GM18498 (cell line): ENCODE data around the gene IGF1R.

ENCODE experiments used
- ATAC-seq: cut with Tn5 transposase; IDR thresholded peaks from one replicate; pipeline ENCODE4 v1.9.1; 2021; ENCODE audit warnings: mild to moderate bottlenecking, moderate library complexity; ENCODE audit not compliant: unreplicated experiment

Gene IGF1R

DNA sequence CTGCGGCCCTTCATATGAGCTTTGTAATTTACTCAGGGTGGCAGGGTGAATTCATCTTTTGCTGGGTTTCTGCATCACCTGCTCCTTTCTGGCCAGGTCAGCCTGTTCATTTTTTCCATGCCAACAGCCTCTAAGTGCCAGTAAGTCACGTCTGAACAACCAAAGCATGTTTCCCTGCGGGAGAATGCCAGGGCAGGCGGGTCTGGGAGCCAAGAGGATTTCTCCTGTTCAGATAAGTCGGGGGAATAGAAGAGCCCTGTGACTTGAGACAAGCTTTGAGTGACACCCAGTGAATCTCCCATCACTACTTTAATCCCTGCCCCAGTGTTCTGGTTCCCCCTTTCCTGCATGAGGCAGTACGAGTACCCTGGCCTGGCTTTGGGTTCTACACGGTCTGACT, 206.2 kb downstream of the IGF1R start:
- ATAC-seq: no peak

DNA sequence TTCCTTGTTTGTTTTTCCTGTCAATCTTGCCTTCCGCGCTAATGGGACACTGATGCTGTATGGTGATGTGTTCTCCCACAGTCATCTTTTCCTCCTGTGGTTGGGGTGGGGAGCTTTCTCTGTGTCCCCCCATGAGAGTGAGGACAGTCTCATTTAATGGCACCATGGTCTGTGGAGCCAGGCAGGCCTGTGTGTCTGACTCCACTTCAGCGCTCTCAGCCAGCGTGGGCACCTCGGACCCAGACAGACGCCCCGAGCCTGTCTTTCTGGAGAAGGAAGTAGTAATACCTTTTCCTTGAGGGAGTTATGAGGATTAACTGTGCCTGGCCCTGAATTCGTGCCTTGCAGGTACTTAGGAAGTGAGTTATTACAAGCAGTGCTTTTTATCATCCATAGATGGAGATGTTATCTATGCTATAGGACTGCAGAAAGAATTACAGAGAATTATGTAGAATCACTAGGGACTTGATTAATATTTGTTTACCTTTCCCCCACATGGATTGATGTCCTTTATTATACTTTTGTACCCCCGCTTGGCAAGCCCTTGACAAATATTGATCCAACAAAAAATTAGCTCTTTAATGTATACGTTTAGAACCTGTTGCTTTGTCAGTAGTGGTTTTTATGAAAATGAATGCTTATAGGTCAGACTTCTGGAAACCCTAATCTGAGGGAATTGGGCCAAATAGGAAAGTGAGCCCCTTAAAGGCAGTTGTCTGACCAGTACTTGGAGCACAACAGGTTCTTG, 206.9 kb downstream of the IGF1R start:
- ATAC-seq: no peak

DNA sequence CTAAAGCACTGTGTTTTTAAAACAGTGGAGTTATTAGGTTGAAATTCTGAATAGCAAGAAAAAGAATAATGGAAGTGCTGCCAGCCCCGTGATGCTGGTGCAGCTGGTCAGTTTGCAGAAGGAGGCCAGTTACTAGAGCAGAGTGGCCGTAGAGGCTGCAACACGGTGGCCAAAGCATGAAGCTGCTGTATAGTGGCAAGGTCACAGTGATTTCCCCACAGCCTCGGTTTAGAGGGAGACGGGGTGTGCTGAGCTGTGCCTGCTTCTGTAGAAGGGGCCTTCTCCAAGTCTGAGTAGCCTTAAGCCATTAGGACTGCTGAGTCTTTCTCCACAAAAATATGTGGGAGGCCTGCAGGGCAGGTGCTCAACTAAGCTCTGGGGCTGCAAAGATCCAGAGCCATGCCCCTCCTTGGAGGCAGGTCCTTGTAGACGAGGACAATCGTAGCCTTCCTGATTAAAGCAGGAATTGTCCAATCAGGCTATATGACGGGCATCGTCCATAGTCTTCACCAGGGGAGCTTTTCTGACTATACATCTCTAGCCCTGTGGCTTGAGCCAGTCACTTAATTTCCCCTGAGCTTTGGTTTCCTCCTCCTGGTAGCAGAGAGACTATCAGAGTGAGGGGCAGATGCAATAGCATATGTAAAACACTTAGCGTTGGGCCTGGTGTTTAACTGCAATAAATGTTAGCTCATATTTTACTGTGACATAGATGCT, 207.6 kb downstream of the IGF1R start:
- ATAC-seq: no peak

DNA sequence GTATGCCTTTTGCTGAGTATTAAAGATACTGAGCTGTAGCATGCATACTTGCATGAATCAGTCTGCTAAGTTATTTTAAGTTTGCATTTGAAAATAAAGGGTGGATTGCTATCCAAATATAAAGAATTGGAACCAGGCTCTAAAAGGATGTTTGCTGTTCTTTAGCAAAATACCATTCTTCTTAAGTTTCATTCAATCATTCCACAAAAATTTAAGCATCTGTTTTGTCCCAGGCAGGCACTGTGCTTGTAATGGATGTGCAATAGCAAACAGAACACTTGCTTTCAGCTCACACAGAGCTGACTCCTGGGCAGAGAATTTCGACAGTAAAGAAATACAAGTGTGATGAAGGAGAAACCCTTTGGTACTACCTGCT, 208.2 kb downstream of the IGF1R start:
- ATAC-seq: no peak

DNA sequence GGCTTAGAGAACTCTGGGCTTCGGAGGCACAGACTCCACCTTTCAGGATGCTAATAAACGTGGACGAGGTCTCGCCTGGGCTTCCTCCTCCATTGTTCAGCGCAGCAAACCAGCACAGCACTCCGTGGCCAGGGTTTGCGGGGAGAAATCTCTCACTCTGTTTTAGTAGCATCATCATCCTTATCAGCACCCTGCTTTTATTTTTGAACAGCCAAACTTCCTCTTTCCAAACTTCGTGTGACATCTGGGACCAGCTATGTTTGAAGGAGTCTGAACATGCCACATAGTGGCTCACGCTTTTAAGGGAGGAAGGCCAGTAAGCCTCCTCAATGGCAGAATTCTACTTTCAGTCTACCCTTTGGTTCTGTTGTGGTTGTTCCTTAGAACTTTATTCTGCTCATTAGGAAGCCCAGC, 210.3 kb downstream of the IGF1R start:
- ATAC-seq: no peak

DNA sequence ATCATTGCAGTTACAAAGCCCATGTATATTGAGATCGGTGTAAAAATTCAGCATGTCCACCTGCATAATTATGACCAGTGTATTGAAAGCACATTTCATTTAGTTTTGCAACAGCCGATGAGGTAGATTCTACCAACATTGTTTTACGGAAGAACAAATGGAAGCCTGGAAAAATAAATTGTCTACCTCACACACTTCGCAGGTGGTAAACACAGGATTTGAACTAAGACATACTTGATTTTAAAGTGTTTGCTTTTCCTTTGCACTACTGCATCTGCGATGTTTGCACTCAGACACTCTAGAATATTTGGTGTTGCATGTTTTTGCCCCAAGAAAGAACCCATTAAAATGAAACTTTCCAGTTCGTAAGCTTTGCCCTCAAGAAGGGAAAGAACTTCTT, 210.8 kb downstream of the IGF1R start:
- ATAC-seq: no peak

DNA sequence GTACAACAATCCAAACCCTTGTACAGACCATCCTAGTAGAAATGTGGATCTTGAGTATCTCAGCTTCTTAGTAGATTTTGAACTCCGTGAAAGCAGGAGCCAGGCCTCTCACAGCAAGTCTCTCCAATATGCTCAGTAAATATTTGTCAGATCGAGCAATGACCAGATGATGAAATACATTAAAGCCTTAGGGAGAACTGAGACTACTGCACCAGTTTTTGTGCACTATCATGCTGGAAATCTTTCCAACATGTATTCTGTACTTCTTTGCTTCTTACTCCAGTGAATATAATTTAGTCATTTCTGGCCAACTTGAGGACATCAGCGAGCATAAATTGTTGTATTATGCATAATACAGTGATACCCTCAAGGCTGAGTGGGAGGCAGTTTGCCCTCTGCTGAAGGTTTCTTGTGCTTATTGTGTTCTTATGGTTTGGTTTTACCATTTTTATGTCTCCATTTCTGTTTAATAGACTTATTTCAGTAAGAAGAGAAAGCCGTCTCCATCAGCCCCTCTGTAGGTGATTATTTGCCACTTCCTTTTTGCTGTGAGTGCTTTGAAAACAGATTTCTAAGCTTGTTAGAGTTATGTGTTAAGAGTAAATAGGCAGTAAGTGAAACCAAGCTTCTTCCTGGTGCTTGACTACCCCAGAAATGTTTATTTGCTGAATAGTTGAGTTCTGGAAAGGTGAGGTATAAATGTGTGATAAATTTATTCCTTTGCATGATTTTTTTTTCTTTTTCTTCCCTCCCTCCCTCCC, 212.1 kb downstream of the IGF1R start:
- ATAC-seq: no peak

DNA sequence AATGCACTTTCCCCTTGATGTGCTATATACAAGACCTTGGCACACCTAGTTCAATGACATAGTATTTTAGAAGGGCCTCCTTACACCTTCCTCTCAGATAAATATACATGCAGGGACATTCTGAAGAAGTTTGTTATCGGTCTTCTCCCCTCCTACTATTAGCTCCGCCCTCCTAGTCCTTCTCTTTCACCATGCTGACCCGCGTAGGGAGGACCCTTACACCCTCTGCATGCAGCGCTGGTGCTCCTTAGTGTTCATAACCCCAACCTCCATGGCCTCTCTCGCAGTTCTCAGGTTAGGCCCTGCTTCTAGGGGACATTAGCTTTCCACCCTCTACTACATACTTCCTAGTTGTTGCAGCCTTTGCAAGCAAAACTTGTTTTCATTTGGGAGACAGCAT, 212.8 kb downstream of the IGF1R start:
- no peak for ATAC-seq

DNA sequence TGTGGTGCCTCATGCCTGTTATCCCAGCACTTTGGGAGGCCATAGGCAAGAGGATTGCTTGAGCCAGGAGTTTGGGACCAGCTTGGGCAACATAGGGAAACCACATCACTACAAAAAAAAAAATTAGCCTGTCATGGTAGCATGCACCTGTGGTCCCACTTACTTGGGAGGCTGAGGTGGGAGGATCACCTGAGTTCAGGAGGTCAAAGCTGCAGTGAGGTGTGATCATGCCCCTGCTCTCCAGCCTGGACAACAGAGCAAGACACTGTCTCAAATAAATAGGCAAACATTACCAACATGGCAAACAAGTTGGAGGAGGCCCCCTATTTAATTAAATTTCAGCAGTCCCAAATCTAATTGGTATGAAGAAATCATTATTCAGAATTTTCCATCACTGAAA, 215.6 kb downstream of the IGF1R start:
- no peak for ATAC-seq

DNA sequence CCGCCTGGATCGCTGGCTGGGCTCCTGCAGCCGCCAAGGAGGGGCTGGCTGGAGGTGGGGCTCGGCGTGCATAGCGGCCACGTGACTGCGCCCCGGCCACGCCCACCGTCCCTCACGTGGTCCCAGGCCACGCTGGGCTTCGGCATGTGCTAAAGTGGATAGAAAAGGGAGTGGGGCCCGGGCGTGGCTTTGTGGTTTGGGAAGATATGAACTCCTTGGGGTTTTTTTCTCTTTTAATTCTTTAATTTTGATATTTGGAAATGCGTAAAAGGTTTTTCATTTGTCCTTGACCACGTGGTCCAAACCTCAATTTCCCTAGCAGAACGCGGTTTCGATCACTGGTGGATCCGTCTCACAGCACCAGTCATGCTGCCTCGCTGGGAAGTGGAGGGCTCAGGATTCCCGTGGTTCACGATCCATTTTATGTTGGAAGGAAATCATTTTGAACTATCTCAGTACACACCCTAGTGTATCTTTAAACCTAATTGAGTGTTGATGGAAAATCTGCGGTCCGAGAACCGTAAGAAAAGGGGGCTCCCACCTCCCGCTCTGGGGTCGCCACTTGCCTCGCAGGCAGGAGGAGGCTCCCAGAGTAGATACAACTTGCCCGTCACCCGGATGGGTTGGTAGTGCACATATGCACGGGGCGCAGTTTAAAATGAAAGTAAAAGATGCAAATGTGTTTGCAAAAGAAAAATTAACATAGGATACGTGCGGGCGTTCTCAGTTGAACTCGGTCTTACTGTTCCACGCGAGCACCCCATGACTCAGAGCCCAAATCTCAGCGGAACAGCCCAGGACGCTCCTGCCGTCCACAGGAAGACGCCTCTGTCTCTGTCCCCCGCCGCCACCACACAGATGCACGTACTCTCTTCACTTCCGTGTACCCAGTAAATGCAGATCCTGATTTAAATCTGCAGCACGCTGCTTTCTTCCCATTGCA, 217.3 kb downstream of the IGF1R start:
- ATAC-seq: peak; percentile 90

DNA sequence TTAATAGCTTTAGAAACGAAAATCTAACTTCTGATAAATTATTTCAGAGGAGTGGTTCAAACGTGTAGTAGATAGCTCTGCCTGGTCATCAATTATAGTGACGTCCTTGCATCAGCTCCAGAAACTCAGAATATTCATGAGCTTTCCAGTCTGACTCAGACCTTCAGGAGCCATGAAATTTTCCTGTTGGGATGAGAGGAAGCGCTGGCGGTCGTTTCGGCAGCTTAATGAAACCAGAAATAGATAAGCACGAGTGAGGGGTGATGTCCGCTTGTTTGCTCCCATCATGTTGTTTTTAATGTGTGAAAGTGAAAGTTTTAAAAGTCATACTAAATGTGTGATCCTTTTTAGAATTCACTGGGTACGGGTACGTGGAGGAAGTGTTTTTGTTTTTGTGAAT, 218.2 kb downstream of the IGF1R start:
- ATAC-seq: no peak

DNA sequence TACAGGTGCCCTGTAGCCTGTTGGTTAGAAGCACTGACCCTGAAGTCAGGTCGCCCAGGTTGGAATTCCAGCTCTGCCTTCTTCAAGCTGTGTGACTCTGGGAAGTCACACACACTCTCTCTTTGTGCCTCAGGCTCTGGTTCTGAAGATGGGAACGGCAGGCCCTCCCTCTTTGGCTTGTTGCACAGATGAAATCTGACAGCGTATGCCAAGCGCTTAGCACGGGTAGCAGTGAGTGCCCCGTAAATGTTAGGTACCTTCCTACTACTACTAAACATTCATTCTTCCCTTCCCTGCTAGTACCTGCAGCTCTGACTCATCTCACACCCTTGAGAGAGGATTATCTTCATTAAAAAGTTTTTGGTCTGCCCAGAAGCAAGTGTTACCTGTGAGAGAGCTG, 220.2 kb downstream of the IGF1R start:
- ATAC-seq: no peak

DNA sequence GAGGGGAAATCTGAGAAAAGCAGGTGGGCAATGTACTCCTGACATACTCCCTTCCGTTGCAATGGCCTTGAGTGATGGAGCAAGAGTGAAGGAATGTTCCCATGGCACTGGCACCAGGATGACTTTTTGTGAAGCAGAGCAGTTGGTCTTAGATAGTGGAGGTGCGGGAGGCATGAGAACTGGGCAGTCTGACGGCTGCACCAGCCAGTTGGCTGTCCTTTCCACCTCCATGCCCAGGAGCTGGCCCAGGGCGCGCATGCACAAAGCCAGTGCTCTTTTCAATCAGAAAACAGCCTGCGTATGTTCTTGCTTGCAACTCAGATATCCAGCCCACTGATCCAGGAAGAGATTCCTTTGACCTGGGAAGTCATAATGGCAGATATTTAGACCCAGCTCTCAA, 222.4 kb downstream of the IGF1R start:
- ATAC-seq: no peak

DNA sequence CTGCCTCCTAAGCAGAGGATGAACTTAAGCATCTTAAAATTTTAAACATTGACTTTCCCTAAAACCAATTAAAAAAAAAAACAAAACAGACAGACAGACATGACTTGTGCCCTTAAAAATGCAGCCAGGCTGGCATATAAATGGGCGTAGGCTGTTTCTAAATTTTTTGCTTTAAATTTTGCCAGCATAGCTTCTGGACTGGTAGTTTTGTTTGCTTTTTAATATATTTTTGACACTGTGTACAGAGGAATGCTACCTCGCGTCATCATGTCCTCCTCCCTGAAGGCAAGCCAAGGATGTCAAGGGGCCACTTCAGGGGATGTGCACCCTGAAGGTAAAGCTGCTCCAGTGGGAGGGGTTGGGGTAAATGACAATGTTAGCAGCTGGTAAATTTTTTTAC, 224.4 kb downstream of the IGF1R start:
- ATAC-seq: no peak

DNA sequence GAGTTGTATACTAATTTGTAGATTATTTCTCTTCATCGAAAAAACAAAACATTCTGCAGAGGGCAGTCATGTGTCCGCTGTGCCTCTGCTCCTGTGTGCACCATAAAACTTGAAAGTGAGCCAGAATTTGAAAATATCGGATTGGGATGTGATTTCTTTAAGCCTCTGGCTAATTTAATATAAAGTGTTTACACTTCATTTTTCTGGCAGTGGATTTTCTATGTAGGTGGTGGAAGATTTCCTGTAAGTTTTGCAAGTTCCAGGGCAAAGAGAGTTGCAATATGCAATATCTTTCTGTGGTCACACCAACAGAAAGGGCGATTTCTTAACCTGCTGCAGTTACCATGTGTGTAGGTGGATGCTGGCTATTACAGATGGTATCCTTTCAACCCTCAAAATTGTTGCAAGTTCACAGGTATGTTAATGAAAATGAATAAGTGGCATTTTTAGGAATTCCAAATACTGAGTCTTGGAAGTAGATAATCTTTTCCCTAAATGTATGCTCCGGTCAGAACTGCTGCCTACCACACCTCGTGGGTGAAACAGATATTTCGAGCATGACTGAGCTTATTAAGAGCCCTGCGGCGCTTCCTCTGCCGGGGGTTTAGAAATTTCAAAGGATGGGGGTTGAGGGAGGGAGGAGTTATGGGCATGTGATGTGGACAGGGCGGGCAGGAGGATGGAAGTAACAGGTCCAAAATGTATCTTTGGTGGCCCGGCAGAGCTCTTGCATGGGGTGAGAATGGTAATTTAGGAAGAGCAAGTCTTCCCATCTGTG, 225.3 kb downstream of the IGF1R start:
- peak; percentile 54 for ATAC-seq

DNA sequence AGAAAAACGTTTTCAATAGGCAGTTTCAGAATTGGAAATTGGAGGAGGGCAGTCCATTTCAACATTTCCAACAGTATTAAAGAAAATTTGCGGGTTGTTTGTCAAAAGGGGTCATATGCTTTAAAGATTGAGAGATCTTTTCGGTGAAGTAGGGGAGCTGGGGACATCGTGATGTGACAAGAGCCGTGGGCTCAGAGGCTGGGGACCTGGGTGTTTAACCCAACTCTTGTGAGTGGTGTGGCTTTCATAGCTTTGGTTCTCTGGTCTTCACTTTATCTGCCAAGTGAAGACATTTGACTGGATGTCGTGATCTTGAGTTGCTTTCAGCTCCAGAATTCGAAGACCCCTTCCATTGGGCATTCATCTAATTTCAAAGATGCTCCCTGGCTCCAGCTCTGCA, 226.0 kb downstream of the IGF1R start:
- ATAC-seq: no peak

DNA sequence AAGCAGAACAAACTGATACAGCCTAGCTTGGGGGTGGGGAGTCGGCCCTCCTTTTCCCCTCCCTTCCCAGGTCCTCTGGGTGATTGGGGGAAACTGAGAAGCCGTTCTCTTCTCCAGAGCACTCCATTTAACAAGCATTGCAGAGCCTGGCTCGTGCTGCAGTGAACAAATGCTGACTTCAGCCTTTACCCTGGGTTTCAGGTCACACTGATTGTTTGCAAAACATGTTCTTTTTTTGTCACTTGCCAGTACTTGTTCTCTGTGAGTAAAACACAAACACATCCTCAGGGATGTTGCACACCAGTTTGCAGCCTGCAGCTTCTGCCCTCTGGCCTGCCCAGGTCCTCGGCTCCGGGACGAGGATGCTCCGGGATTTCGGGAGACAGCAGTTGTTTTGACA, 226.4 kb downstream of the IGF1R start:
- ATAC-seq: no peak

DNA sequence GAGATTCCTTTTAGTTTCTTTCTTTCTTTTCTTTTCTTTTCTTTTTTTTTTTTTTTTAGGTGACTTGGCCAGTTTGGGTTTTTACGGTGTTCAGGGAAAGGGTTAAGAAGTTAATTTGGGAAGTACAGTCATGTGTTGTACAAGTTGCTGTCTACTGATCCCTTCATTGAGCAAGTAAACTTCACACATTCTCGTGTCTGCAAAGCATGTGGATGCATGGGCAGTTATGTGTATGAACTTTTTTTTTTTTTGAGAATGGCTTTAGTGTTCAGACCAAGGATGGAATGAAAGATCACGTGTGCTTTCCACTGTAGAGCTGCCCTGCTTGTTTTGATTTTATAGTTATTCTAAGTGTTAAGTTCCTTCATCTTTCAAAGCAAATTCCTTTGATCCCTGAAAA, 227.0 kb downstream of the IGF1R start:
- ATAC-seq: no peak

DNA sequence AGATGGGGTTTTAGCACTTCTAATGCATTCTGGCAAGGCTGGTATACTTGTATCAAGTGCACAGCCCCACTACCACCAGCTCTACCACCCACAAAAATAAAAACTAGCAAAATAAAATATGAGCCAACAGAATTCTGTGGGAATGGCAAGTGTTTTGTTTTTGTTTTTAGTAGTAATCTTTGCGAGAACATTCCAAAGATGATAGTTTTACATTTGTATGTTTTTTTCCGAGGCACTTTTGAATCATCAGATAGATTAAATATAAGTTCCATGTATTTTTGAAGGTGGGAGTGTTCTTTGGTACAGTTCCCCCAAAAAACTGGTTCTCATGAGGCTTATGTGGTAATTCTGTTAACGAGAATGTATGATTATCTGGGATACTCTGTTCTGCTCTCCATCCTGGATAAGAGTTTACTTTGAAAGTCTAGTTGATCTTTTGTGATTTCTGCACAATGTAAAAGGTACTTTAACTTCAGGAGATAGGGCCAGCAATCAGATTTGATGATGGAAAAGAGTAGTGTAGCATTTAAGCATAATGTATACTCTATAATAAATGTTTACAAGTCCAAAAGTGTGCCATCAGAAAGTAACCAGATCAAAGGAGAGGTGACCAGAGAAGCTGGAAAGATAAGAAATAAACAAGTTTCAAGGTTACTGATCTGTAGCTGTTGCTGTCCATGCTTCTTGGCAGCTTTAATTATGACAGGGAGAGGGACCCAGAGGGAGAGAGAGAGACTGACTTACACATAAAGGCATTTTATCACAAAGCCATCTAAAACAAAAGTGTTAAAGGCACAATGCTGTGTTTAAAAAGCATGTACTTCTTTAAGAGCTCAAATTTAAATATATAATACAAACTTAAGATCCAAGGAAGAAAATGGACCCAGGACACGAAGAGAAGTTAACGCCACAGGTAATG, 228.4 kb downstream of the IGF1R start:
- no peak for ATAC-seq
